Ascending aorta (tissue), 2 donors: ENCODE measurements around the gene ROCK2. TPM values are rescaled to one million over a fixed set of nuclear protein-coding genes. Genes with fewer than 3 reads are reported as not detected.
A peak's percentile ranks its signal among the peaks of the same experiment; 100 is the strongest.

Source experiments
- DNase-seq, 2 donors: peaks; one replicate each; pipeline ENCODE4 v3.0.0-alpha.2; 2019; ENCODE audit warnings: low spot score in 2 of 2
- H3K27ac ChIP-seq, 2 donors: fragments of 200-600 bp; sonication (generic); one replicate each; pipeline ENCODE4 v1.5.1; 2016 to 2017; ENCODE audit warnings: mild to moderate bottlenecking in 1 of 2
- H3K27me3 ChIP-seq: fragments of 200-600 bp; sonication (generic); one replicate; pipeline ENCODE4 v1.5.1; 2017
- H3K36me3 ChIP-seq, 2 donors: fragments of 200-600 bp; sonication (generic); one replicate each; pipeline ENCODE4 v1.5.1; 2016
- H3K4me1 ChIP-seq, 2 donors: fragments of 200-600 bp; sonication (generic); one replicate each; pipeline ENCODE4 v1.5.1; 2016 to 2017; ENCODE audit warnings: mild to moderate bottlenecking in 1 of 2
- H3K4me3 ChIP-seq, 2 donors: fragments of 200-600 bp; sonication (generic); one replicate each; pipeline ENCODE4 v1.5.1; 2016 to 2017; ENCODE audit warnings: mild to moderate bottlenecking in 1 of 2
- H3K9me3 ChIP-seq, 2 donors: fragments of 200-600 bp; sonication (generic); one replicate each; pipeline ENCODE4 v1.5.1; 2016
- CTCF ChIP-seq, 3 experiments: fragments of 200-600 bp in 2 of 3; fragments of 450-650 bp in 1 of 3; sonication (generic) in 2 of 3; IDR thresholded peaks; one replicate each; pipeline ENCODE4 v1.5.1; 2016 to 2019; ENCODE audit warnings: antibody characterized with exemption in 3 of 3, mild to moderate bottlenecking in 1 of 3, moderate library complexity in 1 of 3
- intact Hi-C: fragments of 100-400 bp; cut with DNase I; formaldehyde crosslinking; loops from one replicate; pipeline ENCODE4 v1.15.1; 2023
- total RNA-seq: library from RNA; depleted of rRNA; stranded (reverse); fragments of >200 nt; gene quantifications from one replicate; pipeline ENCODE4 v1.1.0, GENCODE V29; 2016

The ROCK2 gene
- total RNA-seq, 1 donor from 2014 or later: 33.0 TPM

- peaks cover 3 to 9% of the 10 kb centered on the region in 2 donors for H3K4me1 ChIP-seq
- peak overlapping the region; percentile 21 to 75 for H3K27ac ChIP-seq
- no peaks in the 10 kb centered on the region for H3K36me3 ChIP-seq
- TF ChIP-seq CTCF (IDR thresholded peaks at IDR 0.05): no peak
- no peak overlapping the region for H3K4me3 ChIP-seq
- no peaks in the 10 kb centered on the region for H3K27me3 ChIP-seq
- intact Hi-C loops: no loop called here
- no peaks in the 10 kb centered on the region for H3K9me3 ChIP-seq
- DNase-seq: no peak
Observed at GRCh38 chr2:11367170-11367730, 22.8 kb upstream of the ROCK2 start.

GRCh38 chr2:11366326-11366741, 21.9 kb upstream of the ROCK2 start:
- intact Hi-C loops: no loop called here
- H3K27me3 ChIP-seq: no peaks in the 10 kb centered on the region
- no peaks in the 10 kb centered on the region for H3K36me3 ChIP-seq
- peaks cover 3 to 9% of the 10 kb centered on the region in 2 donors for H3K4me1 ChIP-seq
- no peak overlapping the region for H3K27ac ChIP-seq
- no peak for DNase-seq
- H3K4me3 ChIP-seq: no peak overlapping the region
- H3K9me3 ChIP-seq: no peaks in the 10 kb centered on the region
- no peak for TF ChIP-seq CTCF (IDR thresholded peaks at IDR 0.05)

GRCh38 chr2:11365096-11365879, 20.9 kb upstream of the ROCK2 start:
- H3K4me3 ChIP-seq: no peak overlapping the region
- H3K4me1 ChIP-seq: peaks cover 3 to 9% of the 10 kb centered on the region in 2 donors
- no peaks in the 10 kb centered on the region for H3K36me3 ChIP-seq
- no peak for TF ChIP-seq CTCF (IDR thresholded peaks at IDR 0.05)
- H3K9me3 ChIP-seq: no peaks in the 10 kb centered on the region
- DNase-seq: no peak
- intact Hi-C loops: no loop called here
- H3K27me3 ChIP-seq: no peaks in the 10 kb centered on the region
- no peak overlapping the region for H3K27ac ChIP-seq

- Histone ChIP-seq H3K9me3 (no peaks in the 10 kb centered on the region), H3K27ac (no peak overlapping the region), H3K36me3 (no peaks in the 10 kb centered on the region), H3K4me3 (no peak overlapping the region), H3K27me3 (no peaks in the 10 kb centered on the region), H3K4me1 (peaks cover 3 to 9% of the 10 kb centered on the region in 2 donors)
- DNase-seq: no peak
- TF ChIP-seq CTCF (IDR thresholded peaks at IDR 0.05): no peak
- intact Hi-C loops: no loop called here
Observed at GRCh38 chr2:11364565-11364887, 20.1 kb upstream of the ROCK2 start.

- intact Hi-C loops: no loop called here
- Histone ChIP-seq H3K4me3 (no peak overlapping the region), H3K27ac (no peak overlapping the region), H3K36me3 (no peaks in the 10 kb centered on the region), H3K9me3 (no peaks in the 10 kb centered on the region), H3K27me3 (no peaks in the 10 kb centered on the region), H3K4me1 (peaks cover 3 to 9% of the 10 kb centered on the region in 2 donors)
- TF ChIP-seq CTCF (IDR thresholded peaks at IDR 0.05): no peak
- DNase-seq: no peak
Observed at GRCh38 chr2:11363868-11364564, 19.6 kb upstream of the ROCK2 start.
